Activated CD8-positive, alpha-beta memory T cell treated with anti-CD3 and anti-CD28 coated beads, Interleukin-2, amount 50 U/mL, for 4 hours (primary cell): Measurements from ENCODE around the gene MYO16.
"Not testable (repeated sequence)": the region's sequence is repeated elsewhere in the genome, so short reads cannot be mapped to it uniquely, and the experiment has no call there.

ENCODE experiments used
- DNase-seq: peaks from one replicate; pipeline ENCODE4 v3.0.0-alpha.2; 2020

MYO16 gene

DNA sequence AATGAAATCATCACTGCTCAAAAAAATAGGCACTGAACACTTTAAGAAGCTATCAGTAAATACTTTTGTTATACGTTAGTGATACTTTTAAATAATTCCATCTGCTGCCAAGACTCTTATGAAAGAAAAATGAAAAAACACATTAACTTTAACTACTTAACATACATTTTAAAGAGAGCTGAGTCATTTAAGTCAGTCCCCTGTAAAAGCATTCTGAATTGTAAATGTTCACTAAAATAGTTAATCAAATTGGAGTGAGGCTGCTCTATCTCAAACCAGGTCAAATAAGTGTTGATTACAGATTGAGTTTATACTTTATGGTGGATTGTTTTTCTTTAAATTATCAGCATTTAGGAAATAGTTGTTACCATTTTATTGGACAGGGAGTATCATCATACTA is 274.2 kb downstream of the MYO16 start:
- DNase-seq, result no peak

DNA sequence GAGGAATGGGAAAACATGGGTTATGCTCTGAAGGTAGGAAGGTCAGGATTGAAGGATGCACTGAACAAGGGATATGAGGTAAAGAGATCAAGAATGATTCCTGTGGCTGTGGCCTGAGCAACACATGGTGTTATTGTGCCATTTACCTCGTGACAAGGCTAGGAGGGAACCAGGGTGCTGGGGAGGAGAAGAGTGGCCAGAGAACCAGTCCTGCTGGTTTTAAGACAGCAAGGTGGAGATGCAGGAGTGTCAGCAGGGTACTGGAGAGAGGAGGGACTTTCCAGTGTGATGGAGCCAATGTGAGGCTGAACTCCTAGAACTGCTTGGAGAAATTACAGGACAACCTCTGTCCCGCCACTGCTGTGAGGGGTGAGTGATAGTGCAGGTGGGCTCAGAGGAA is 282.4 kb downstream of the MYO16 start:
- no peak for DNase-seq

- not testable (repeated sequence) for DNase-seq
Observed at GRCh38 chr13:108913731-108914130, 284.3 kb downstream of the MYO16 start.

DNA sequence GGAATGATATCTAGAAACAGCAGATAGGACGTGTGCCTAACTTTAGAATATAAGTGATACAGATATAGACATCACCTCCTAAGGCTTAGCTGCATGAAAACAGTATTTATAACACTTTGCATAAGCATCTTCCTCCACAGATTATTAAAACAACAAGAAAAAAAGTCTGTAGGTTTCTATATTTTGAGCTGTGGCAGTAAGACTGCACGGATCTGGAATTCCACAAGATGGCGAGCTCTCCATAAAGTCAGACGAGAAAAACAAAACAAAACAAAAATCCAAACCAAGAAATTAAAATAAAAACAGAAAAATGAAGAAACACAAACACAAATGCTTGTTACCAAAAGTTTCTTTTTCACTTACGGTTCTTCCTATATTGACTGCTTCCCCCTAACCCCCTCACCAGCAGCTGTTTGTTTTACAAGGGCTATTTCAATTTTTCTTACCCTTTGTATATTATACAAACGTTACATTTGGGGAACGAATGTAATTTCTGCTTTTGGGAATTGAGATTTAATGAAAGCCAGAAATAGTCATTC is 285.8 kb downstream of the MYO16 start:
- DNase-seq, result no peak

- peak; percentile 68 for DNase-seq
Observed at GRCh38 chr13:108915634-108916512, 286.5 kb downstream of the MYO16 start.

- DNase-seq, result no peak
Observed at GRCh38 chr13:108917581-108917980, 288.2 kb downstream of the MYO16 start.

- DNase-seq, result no peak
Observed at GRCh38 chr13:108919036-108919907, 289.9 kb downstream of the MYO16 start.

GRCh38 chr13:108920137-108920536 is 290.7 kb downstream of the MYO16 start:
- no peak for DNase-seq

DNA sequence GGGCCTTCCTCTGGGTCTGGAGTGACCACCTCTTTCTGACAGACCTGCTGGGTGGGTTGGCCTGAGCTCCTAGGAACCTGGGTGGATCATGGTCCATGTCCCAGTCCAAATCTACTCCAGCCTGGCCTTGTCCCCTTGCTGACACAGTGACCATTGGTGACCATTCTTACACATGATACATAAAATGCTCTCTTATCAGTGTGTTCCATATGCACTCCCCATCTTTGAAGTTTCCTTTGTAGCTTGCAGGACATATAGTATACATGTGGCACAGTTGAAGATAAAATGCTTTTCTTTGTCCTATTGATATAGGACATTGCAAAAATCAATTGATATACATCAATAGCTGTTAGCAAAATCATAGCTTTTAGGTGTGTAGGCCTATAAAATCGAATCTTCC is 291.8 kb downstream of the MYO16 start:
- no peak for DNase-seq

DNA sequence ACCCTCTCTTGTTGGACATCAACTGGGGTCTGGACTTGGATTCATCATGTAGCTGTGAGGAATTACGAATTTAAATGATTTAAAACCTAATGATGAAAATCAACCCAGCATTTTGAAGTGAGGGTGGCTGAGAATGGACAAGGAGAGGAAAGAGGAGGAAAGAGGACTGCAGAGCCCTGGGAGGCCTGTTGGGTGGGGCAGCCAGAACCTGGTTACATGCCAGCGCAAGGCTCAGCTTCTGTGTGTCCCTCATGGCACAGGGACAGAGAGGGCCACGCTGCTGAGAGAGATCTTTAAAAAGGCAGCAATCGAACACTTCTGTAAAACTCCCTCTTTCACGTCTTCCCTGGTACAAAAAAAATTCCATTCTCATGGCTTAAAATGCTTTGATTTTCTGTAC is 292.7 kb downstream of the MYO16 start:
- DNase-seq, result no peak

GRCh38 chr13:108923386-108924047 is 294.1 kb downstream of the MYO16 start:
- no peak for DNase-seq

DNA sequence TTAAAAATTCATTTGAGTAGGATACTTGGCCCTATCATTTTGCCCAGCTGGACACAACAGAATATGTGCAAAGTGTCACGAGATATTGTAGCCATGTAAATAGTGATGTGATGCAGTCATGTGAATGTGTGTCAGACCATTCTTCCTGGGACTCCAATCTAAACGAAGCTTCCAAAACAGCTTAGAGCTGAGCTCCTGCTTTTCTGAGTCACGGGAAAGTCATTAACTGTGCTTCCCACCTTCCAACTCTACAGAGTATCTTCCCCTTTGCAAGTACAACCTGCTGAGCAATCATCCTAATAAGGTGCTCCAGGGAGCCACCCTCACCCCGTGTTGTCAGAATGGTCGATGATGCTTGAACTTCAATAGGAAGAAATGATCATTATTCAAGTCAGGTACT is 294.7 kb downstream of the MYO16 start:
- no peak for DNase-seq

- no peak for DNase-seq
Observed at GRCh38 chr13:108924541-108924940, 295.1 kb downstream of the MYO16 start.

DNA sequence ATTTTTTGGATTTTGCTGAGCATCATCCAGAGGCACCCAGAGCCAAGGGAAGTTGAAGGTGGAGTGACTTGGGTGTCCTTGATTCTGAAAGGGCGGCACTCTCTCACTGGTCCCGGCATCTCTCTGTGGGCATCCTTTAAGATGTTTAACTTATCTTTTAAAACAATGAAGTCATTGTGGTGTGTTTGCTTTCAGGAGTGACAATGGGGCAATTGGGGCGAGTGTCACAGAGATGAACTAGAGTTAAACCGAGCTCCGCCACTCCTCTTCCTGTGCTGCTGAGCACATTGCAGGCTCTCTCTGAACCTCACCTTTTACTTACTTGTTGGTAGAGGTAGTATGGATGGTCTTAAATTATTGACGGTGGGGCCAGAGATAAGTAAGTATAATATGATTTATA is 295.7 kb downstream of the MYO16 start:
- no peak for DNase-seq

- no peak for DNase-seq
Observed at GRCh38 chr13:108926862-108927261, 297.5 kb downstream of the MYO16 start.

GRCh38 chr13:108927615-108928014 is 298.2 kb downstream of the MYO16 start:
- DNase-seq, result no peak

- DNase-seq, result no peak
Observed at GRCh38 chr13:108929532-108930206, 300.3 kb downstream of the MYO16 start.

DNA sequence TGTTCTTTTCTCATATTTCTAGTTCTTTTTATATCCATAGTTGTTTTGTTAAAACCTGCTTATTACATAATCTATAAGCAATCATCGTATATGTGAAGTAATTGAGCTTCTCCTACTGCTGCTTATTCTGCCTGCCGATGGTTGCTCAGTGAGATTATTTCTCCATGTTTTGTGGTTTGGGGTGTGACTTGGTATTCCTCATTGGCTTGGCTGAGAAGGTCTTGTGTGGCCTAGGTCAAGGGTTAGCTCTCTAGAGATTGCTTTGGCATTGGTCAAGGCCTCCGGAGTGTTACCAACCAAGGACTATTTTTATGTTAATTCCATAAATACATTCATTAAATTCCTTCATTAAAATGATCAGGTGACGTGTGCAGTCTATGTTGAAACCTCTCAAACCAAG is 302.8 kb downstream of the MYO16 start:
- no peak for DNase-seq

- DNase-seq, result no peak
Observed at GRCh38 chr13:108933061-108933460, 303.6 kb downstream of the MYO16 start.

DNA sequence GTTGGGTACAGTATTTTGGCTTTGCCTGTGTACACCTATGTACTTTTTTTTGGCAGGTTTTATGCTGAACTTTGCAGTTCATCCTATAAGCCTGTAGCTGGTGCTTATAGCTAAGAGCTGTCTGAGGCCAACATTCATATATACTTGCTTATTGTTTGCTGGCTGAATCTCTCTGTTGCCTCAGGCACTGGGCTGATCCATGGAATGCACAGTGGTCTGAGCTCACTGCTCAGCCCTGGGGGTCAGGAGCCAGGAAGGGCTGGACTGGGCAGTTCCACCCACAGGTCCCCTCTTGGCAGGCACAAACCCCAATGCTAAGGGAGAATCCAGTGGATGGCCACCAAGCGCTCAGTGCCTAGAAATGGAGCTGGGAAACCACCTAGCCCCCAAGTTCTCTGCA is 308.7 kb downstream of the MYO16 start:
- DNase-seq, result no peak

DNA sequence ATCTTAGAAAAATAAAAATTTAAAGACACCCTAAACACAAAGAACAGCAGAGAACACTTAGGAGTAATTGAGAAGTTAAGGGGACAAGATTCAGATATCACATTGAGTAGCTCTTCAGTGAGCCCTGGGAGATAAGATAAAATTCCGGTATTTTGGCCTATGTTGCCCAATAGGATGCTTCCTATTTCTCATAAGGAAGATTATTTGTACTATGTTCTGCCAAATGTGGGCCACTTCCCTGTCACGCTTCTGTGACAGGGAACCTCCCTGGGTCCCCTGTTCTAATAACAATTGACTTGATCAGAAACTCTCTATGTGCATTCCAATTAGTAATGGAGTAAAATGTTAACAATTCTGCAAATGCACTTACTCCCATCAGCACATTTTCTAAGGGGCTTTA is 310.7 kb downstream of the MYO16 start:
- no peak for DNase-seq

- no peak for DNase-seq
Observed at GRCh38 chr13:108943842-108944241, 314.4 kb downstream of the MYO16 start.

- DNase-seq, result no peak
Observed at GRCh38 chr13:108944760-108945159, 315.3 kb downstream of the MYO16 start.
